MCF 10A (cell line): Measurements from ENCODE around the gene NCOR2. TPM values are rescaled to one million over a fixed set of nuclear protein-coding genes. Genes with fewer than 3 reads are reported as not detected.

Experiments used
- BruUV-seq: library from RNA; stranded (reverse); fragments of 400-500 nt; replicated peaks from 2 replicates; lab custom pipeline; 2021; lab: Mats Ljungman, UMichigan
- CTCF ChIA-PET: fragments of 300-600 bp; sonication (Branson Sonifier 250); formaldehyde crosslinking; extraction: SDS; loops from one replicate; lab custom pipeline; 2021; ENCODE audit warnings: antibody characterized with exemption, inconsistent platforms; lab: Yijun Ruan, JAX
- POLR2A ChIA-PET: fragments of 300-600, 350-650 bp; sonication (Branson Sonifier 250); formaldehyde crosslinking; extraction: SDS; loops from one replicate; lab custom pipeline; 2020; ENCODE audit warnings: antibody characterized with exemption, inconsistent platforms; lab: Yijun Ruan, JAX
- DNase-seq: peaks from one replicate; pipeline ENCODE4 v3.0.0-alpha.2; 2018; ENCODE audit not compliant: unreplicated experiment
- H3K27ac Mint-ChIP-seq: one replicate; pipeline ENCODE4 v1.8.0; 2022; ENCODE audit warnings: mild to moderate bottlenecking, low read depth, mixed read lengths; ENCODE audit not compliant: unreplicated experiment
- H3K27me3 Mint-ChIP-seq: one replicate; pipeline ENCODE4 v1.8.0; 2022; ENCODE audit warnings: mixed read lengths; ENCODE audit not compliant: insufficient read depth, unreplicated experiment
- H3K36me3 Mint-ChIP-seq: one replicate; pipeline ENCODE4 v1.8.0; 2022; ENCODE audit warnings: mild to moderate bottlenecking, moderate library complexity, mixed read lengths; ENCODE audit not compliant: insufficient read depth, unreplicated experiment
- H3K4me1 Mint-ChIP-seq: one replicate; pipeline ENCODE4 v1.8.0; 2022; ENCODE audit warnings: mixed read lengths; ENCODE audit not compliant: insufficient read depth, unreplicated experiment
- H3K4me3 Mint-ChIP-seq: one replicate; pipeline ENCODE4 v1.8.0; 2022; ENCODE audit warnings: mild to moderate bottlenecking, moderate library complexity, mixed read lengths; ENCODE audit not compliant: unreplicated experiment
- H3K9me3 Mint-ChIP-seq: one replicate; pipeline ENCODE4 v1.8.0; 2022; ENCODE audit warnings: mixed read lengths; ENCODE audit not compliant: unreplicated experiment
- intact Hi-C: fragments of 100-400 bp; cut with micrococcal nuclease; formaldehyde crosslinking; loops from 2 replicates; pipeline ENCODE4 v1.14.1; 2022
- total RNA-seq: library from RNA; stranded (reverse); gene quantifications from 2 replicates; pipeline ENCODE4 v1.2.3, GENCODE V29; 2022
- TF ChIP-seq, protein P1 (sequence below): fragments of 200-600 bp; IDR thresholded peaks from one replicate; pipeline ENCODE4 v1.8.0; 2022; ENCODE audit warnings: antibody characterized with exemption, mild to moderate bottlenecking; ENCODE audit not compliant: unreplicated experiment

Gene NCOR2
- total RNA-seq, 1 experiment from 2014 or later, result 145 TPM

GRCh38 chr12:124531906-124532305, 35.5 kb downstream of the NCOR2 start:
- H3K9me3 Mint-ChIP-seq, result no peaks in the 10 kb centered on the region
- H3K4me3 Mint-ChIP-seq, result no peak overlapping the region
- peaks cover 5% of the 10 kb centered on the region for H3K4me1 Mint-ChIP-seq
- CTCF ChIA-PET, result no interaction called here
- no peak for DNase-seq
- H3K36me3 Mint-ChIP-seq, result peaks cover 23% of the 10 kb centered on the region
- H3K27ac Mint-ChIP-seq, result no peak overlapping the region
- POLR2A ChIA-PET, result no interaction called here
- BruUV-seq, result no TSS peak
- TF ChIP-seq, protein P1, sequence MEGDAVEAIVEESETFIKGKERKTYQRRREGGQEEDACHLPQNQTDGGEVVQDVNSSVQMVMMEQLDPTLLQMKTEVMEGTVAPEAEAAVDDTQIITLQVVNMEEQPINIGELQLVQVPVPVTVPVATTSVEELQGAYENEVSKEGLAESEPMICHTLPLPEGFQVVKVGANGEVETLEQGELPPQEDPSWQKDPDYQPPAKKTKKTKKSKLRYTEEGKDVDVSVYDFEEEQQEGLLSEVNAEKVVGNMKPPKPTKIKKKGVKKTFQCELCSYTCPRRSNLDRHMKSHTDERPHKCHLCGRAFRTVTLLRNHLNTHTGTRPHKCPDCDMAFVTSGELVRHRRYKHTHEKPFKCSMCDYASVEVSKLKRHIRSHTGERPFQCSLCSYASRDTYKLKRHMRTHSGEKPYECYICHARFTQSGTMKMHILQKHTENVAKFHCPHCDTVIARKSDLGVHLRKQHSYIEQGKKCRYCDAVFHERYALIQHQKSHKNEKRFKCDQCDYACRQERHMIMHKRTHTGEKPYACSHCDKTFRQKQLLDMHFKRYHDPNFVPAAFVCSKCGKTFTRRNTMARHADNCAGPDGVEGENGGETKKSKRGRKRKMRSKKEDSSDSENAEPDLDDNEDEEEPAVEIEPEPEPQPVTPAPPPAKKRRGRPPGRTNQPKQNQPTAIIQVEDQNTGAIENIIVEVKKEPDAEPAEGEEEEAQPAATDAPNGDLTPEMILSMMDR, result no peak
- no peaks in the 10 kb centered on the region for H3K27me3 Mint-ChIP-seq
- intact Hi-C loops, result no loop called here

GRCh38 chr12:124531281-124531745, 36.1 kb downstream of the NCOR2 start:
- POLR2A ChIA-PET, result no interaction called here

DNA sequence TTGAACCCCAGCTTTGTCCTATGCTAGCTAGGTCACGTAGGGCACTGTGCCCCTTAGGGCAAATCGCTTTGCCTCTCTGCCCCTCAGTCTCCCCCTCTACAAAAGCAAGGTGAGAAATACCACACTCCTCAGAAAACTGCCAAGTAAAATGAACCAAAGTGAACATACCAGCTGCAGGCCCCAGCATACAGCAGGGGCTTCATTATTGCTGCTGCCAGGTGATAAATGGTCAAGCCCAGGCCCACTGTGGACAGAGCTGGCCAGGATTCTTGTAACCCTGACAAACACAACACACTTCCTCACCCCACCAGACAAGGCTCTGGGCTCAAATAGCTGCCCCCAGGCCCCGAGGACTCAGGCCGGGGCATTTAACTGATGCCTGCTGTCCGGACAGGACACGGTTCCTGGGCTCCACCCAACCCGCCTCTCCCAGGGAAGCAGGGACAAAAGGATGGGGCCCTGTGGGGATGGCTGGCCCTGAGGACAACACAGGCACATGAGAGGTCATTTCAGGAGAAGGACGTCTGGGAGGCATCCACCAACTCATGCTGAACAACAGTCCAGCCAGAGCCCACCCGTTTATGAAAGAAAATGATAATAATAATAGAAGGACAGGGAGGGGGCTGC, 36.7 kb downstream of the NCOR2 start:
- H3K4me3 Mint-ChIP-seq, result no peak overlapping the region
- intact Hi-C loops, result no loop called here
- no peaks in the 10 kb centered on the region for H3K9me3 Mint-ChIP-seq
- TF ChIP-seq, protein P1, result no peak
- H3K27ac Mint-ChIP-seq, result no peak overlapping the region
- no peaks in the 10 kb centered on the region for H3K4me1 Mint-ChIP-seq
- ChIA-PET POLR2A (no interaction called here), CTCF (interaction anchor here (0.6 kb wide), 1 partner anchor 182 kb away, joined by 3 read pairs; no protein-coding TSS in a partner anchor)
- BruUV-seq, result no TSS peak
- no peak for DNase-seq
- no peaks in the 10 kb centered on the region for H3K27me3 Mint-ChIP-seq
- H3K36me3 Mint-ChIP-seq, result peaks cover 23% of the 10 kb centered on the region

More at GRCh38 chr12:124531281-124531745, 36.1 kb downstream of the NCOR2 start:
- DNase-seq, result no peak
- CTCF ChIA-PET, result interaction anchor here (0.6 kb wide), 1 partner anchor 183 kb away, joined by 3 read pairs; no protein-coding TSS in a partner anchor
- Mint-ChIP-seq H3K36me3 (peaks cover 23% of the 10 kb centered on the region), H3K9me3 (no peaks in the 10 kb centered on the region), H3K27me3 (no peaks in the 10 kb centered on the region), H3K4me3 (no peak overlapping the region), H3K4me1 (no peaks in the 10 kb centered on the region), H3K27ac (no peak overlapping the region)
- TF ChIP-seq, protein P1, result no peak
- intact Hi-C loops, result no loop called here
- no TSS peak for BruUV-seq

- intact Hi-C loops, result no loop called here
- Mint-ChIP-seq H3K27me3 (no peaks in the 10 kb centered on the region), H3K27ac (no peak overlapping the region), H3K9me3 (no peaks in the 10 kb centered on the region), H3K4me1 (peaks cover 7% of the 10 kb centered on the region), H3K36me3 (peaks cover 23% of the 10 kb centered on the region), H3K4me3 (no peak overlapping the region)
- TF ChIP-seq, protein P1, result no peak
- DNase-seq, result no peak
- BruUV-seq, result no TSS peak
- POLR2A ChIA-PET, result interaction anchor here (2.9 kb wide), 1 partner anchor 11 kb away, joined by 9 read pairs; no protein-coding TSS in a partner anchor
- CTCF ChIA-PET, result interaction anchor here (0.6 kb wide), 1 partner anchor 421 kb away, joined by 5 read pairs; no protein-coding TSS in a partner anchor
Observed at GRCh38 chr12:124529565-124530276, 37.7 kb downstream of the NCOR2 start.
